Upper lobe of left lung (tissue), 6 donors: ENCODE data around the gene TPST1. TPM values are rescaled to one million over a fixed set of nuclear protein-coding genes. Genes with fewer than 3 reads are reported as not detected.

Experiments used
- ATAC-seq, 2 donors: fragments of 200-7000 bp; cut with Tn5 transposase; one replicate each; pipeline ENCODE4 v1.9.1; 2022; ENCODE audit warnings: mild to moderate bottlenecking in 2 of 2, moderate library complexity in 2 of 2; ENCODE audit not compliant: low FRiP score in 2 of 2
- DNase-seq, 2 donors: peaks; one replicate each; pipeline ENCODE4 v3.0.0-alpha.2; 2019 to 2020
- H3K27ac ChIP-seq, 4 donors: fragments of 200-600 bp; sonication (generic); one replicate each; pipeline ENCODE4 v1.5.1; 2016 to 2019
- H3K27me3 ChIP-seq, 4 donors: fragments of 200-600 bp; sonication (generic); one replicate each; pipeline ENCODE4 v1.5.1; 2017 to 2019
- H3K36me3 ChIP-seq, 4 donors: fragments of 200-600 bp; sonication (generic); one replicate each; pipeline ENCODE4 v1.5.1; 2016 to 2019
- H3K4me1 ChIP-seq, 4 donors: fragments of 200-600 bp; sonication (generic); one replicate each; pipeline ENCODE4 v1.5.1; 2018 to 2019
- H3K4me3 ChIP-seq, 4 donors: fragments of 200-600 bp; sonication (generic); one replicate each; pipeline ENCODE4 v1.5.1; 2017 to 2019; ENCODE audit warnings: mild to moderate bottlenecking in 2 of 4, moderate library complexity in 1 of 4
- H3K9me3 ChIP-seq, 4 donors: fragments of 200-600 bp; sonication (generic); one replicate each; pipeline ENCODE4 v1.5.1; 2018 to 2019
- EP300 ChIP-seq, 4 donors: sonication (generic); formaldehyde crosslinking; IDR thresholded peaks; one replicate each; pipeline ENCODE4 v1.5.1; 2017; ENCODE audit warnings: antibody characterized with exemption in 4 of 4, control low read depth in 2 of 4
- POLR2A ChIP-seq, 4 donors: fragments of 450-650 bp; IDR thresholded peaks; one replicate each; pipeline ENCODE4 v1.5.1; 2016 to 2017; ENCODE audit warnings: antibody characterized with exemption in 4 of 4, mild to moderate bottlenecking in 2 of 4
- POLR2AphosphoS5 ChIP-seq, 2 donors: sonication (generic); formaldehyde crosslinking; IDR thresholded peaks; one replicate each; pipeline ENCODE4 v1.5.1; 2017; ENCODE audit warnings: antibody characterized with exemption in 2 of 2
- WGBS, 2 donors: methylation state at CpG; one replicate each; pipeline ENCODE4 v1.1.5; 2017 to 2018; 5-methylcytosine and 5-hydroxymethylcytosine counted together
- total RNA-seq, 6 donors: library from RNA; depleted of rRNA in 4 of 6; stranded (reverse); fragments of >200 nt in 4 of 6; gene quantifications; one replicate each; pipeline versions ENCODE4 v1.1.0 to v1.2.1, GENCODE V29; 2016 to 2021
- TF ChIP-seq, protein P1 (sequence below), 6 experiments: fragments of 450-650 bp in 4 of 6; fragments of 200-600 bp in 2 of 6; sonication (generic) in 2 of 6; IDR thresholded peaks; one replicate each; pipeline ENCODE4 v1.5.1; 2016 to 2019; ENCODE audit warnings: antibody characterized with exemption in 6 of 6
- donor health status: DM: no; HTN: no; CAD: no; lungs with moderate emphysema.
- donor health status: DM: no; HTN: yes; CAD: no; lungs with severe emphysema.

The TPST1 gene
- total RNA-seq, 6 donors from 2014 or later, result 17.1 to 69.1 (median 19.0) TPM

DNA sequence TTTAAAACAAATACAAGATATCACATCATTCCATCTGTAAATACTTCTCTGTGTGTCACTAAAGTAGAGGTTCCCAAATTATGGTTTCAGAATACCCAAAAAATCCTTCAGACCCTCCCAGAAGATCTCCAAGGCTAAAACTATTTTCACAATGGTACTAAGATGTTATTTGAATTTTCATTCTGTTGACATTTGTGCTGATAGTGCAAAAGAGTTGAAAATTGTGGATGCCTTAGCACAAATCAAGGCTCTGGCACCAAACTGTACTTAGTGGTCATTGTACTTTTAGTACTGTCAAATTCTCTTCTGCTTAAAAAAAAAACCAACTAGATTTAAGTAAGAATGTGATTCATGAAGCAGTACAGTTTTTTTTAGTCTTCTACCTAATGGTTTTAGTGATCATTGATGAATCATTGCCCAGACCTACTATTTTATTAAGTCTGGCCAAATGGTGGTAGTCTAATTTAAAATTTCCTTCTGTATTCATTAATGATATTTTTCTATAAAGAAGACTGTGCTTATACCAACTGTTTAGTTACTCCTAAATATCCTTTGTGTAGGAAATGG is 50.5 kb downstream of the TPST1 start:
- Histone ChIP-seq H3K36me3 (no peaks in the 10 kb centered on the region), H3K4me3 (no peak overlapping the region), H3K4me1 (peaks cover 0 to 8% (median 3%) of the 10 kb centered on the region in 4 donors), H3K27me3 (no peaks in the 10 kb centered on the region), H3K27ac (peak overlapping the region in 3 of 4 donors; percentile 64 to 78 (median 70)), H3K9me3 (no peaks in the 10 kb centered on the region)
- DNase-seq, result no peak
- ATAC-seq, result no peak
- TF ChIP-seq POLR2AphosphoS5 (IDR thresholded peaks at IDR 0.05), result no peak
- TF ChIP-seq EP300 (IDR thresholded peaks at IDR 0.05), result no peak
- TF ChIP-seq, protein P1, sequence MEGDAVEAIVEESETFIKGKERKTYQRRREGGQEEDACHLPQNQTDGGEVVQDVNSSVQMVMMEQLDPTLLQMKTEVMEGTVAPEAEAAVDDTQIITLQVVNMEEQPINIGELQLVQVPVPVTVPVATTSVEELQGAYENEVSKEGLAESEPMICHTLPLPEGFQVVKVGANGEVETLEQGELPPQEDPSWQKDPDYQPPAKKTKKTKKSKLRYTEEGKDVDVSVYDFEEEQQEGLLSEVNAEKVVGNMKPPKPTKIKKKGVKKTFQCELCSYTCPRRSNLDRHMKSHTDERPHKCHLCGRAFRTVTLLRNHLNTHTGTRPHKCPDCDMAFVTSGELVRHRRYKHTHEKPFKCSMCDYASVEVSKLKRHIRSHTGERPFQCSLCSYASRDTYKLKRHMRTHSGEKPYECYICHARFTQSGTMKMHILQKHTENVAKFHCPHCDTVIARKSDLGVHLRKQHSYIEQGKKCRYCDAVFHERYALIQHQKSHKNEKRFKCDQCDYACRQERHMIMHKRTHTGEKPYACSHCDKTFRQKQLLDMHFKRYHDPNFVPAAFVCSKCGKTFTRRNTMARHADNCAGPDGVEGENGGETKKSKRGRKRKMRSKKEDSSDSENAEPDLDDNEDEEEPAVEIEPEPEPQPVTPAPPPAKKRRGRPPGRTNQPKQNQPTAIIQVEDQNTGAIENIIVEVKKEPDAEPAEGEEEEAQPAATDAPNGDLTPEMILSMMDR (IDR thresholded peaks at IDR 0.05), result no peak
- TF ChIP-seq POLR2A (IDR thresholded peaks at IDR 0.05), result no peak

DNA sequence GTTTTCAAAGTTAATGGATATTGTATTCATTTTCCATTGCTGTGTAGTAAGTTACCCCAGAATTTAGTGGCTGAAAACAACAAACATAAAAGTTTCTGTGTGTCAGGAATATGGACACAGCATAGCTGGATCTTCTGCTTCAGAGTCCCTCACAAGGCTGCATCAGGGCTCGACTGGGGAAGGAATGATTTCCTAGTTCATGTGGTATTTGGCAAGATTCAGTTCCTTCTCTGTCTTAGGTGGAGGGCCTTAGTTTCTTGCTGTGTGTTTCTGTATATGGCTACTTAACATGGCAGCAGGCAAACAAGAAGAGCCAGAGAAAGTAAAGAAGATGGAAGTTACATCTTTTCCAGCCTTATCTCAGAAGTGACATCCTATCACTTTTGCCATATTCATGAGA is 51.1 kb downstream of the TPST1 start:
- ATAC-seq, result no peak
- no peaks in the 10 kb centered on the region for H3K9me3 ChIP-seq
- TF ChIP-seq POLR2A (IDR thresholded peaks at IDR 0.05), result no peak
- TF ChIP-seq POLR2AphosphoS5 (IDR thresholded peaks at IDR 0.05), result no peak
- TF ChIP-seq EP300 (IDR thresholded peaks at IDR 0.05), result no peak
- TF ChIP-seq, protein P1 (IDR thresholded peaks at IDR 0.05), result no peak
- no peak for DNase-seq
- peaks cover 0 to 8% (median 3%) of the 10 kb centered on the region in 4 donors for H3K4me1 ChIP-seq
- no peak overlapping the region for H3K4me3 ChIP-seq
- H3K27ac ChIP-seq, result peak overlapping the region in 3 of 4 donors; percentile 64 to 78 (median 70)
- H3K27me3 ChIP-seq, result no peaks in the 10 kb centered on the region
- no peaks in the 10 kb centered on the region for H3K36me3 ChIP-seq
- 0 to 50% methylated on average over 1 of the region's 1 CpG for WGBS, 2 donors

DNA sequence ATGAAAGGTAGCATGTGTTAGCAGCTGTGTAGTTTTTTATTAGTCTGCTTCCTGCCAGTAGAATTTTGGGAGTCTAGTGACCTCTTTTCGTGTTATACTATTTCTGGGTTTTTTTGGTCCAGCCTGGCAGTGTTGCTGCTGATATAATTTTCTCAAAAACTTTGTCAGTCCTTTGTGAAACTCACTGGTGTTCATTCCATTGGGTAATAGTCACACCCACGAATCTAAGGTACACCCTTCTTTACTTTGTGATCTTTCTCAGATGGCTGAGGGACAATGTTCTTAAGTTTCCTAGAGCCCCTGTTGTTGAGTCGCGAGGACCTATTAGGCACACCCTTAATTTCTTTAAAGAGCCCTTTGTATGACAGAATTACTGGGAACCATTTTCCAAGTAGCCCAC is 52.3 kb downstream of the TPST1 start:
- no peak overlapping the region for H3K4me3 ChIP-seq
- H3K9me3 ChIP-seq, result no peaks in the 10 kb centered on the region
- 83 to 88% methylated on average over 4 of the region's 4 CpGs for WGBS, 2 donors
- H3K4me1 ChIP-seq, result peaks cover 0 to 8% (median 3%) of the 10 kb centered on the region in 4 donors
- no peak for DNase-seq
- no peak for ATAC-seq
- H3K27me3 ChIP-seq, result no peaks in the 10 kb centered on the region
- TF ChIP-seq POLR2AphosphoS5 (IDR thresholded peaks at IDR 0.05), result no peak
- TF ChIP-seq, protein P1 (IDR thresholded peaks at IDR 0.05), result no peak
- TF ChIP-seq EP300 (IDR thresholded peaks at IDR 0.05), result no peak
- TF ChIP-seq POLR2A (IDR thresholded peaks at IDR 0.05), result no peak
- no peak overlapping the region for H3K27ac ChIP-seq
- no peaks in the 10 kb centered on the region for H3K36me3 ChIP-seq

DNA sequence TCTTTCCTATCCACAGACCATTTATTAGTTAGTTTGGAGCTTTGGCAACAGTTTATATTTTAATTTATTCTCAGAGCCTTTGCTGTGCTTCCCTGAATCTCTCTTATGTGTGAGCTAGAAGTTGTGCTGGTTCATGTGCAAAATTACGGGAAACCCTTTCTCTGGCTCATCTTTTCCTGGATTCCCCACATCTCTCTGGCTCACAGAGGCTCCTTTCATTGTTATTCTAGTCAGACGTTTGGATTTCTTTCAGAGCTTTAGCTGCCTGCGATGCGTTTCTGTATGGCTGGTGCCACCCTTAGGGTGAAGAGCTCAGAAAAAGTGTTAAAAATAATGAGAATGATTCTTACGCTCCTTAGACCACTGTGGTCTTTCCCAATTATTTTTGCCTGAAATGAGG is 53.3 kb downstream of the TPST1 start:
- DNase-seq, result no peak
- TF ChIP-seq POLR2AphosphoS5 (IDR thresholded peaks at IDR 0.05) (no peak), EP300 (IDR thresholded peaks at IDR 0.05) (no peak), POLR2A (IDR thresholded peaks at IDR 0.05) (no peak)
- TF ChIP-seq, protein P1 (IDR thresholded peaks at IDR 0.05), result no peak
- Histone ChIP-seq H3K4me3 (no peak overlapping the region), H3K4me1 (peaks cover 0 to 8% (median 3%) of the 10 kb centered on the region in 4 donors), H3K9me3 (no peaks in the 10 kb centered on the region), H3K36me3 (no peaks in the 10 kb centered on the region), H3K27me3 (no peaks in the 10 kb centered on the region), H3K27ac (no peak overlapping the region)
- ATAC-seq, result no peak
- 80 to 82% methylated on average over 5 of the region's 5 CpGs for WGBS, 2 donors

DNA sequence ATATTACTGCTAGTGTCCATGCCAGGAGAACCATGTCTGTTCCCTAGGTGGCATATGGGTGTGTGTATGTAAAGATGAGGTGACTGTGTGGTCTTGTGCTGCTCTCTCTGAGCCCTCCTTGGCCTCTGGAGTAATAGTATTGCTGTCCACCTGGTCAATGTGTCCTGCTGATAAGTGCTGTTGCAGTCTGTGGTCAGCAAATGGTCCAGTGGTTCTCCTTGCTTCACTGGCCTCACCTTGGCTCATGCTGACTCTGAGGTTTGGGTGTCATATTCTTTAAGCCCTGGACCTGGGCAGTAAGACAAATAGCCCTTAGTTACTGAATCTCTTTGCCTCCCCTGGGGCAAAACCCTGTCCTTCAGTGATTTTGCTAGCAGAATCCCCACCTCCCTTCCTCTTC is 56.8 kb downstream of the TPST1 start:
- ATAC-seq, result no peak
- TF ChIP-seq, protein P1 (IDR thresholded peaks at IDR 0.05), result no peak
- TF ChIP-seq POLR2AphosphoS5 (IDR thresholded peaks at IDR 0.05), result no peak
- no peak for TF ChIP-seq POLR2A (IDR thresholded peaks at IDR 0.05)
- TF ChIP-seq EP300 (IDR thresholded peaks at IDR 0.05), result no peak
- H3K27me3 ChIP-seq, result no peaks in the 10 kb centered on the region

More for the DNA sequence above, 56.8 kb downstream of the TPST1 start:
- no peaks in the 10 kb centered on the region for H3K36me3 ChIP-seq
- H3K27ac ChIP-seq, result no peak overlapping the region
- DNase-seq, result no peak
- no peak overlapping the region for H3K4me3 ChIP-seq
- H3K4me1 ChIP-seq, result no peaks in the 10 kb centered on the region
- H3K9me3 ChIP-seq, result peaks cover 4 to 23% (median 22%) of the 10 kb centered on the region in 4 donors
